CD4-positive, alpha-beta T cell treated with Interleukin-6 for 4 hours (primary cell): ENCODE results near the gene DNASE1L1.

Experiments used
- DNase-seq: peaks from one replicate; pipeline ENCODE4 v3.0.0-alpha.2; 2020; ENCODE audit warnings: mixed read lengths

DNASE1L1 gene

GRCh38 chrX:154380787-154381186 lies 28.3 kb downstream of the DNASE1L1 start:
- no peak for DNase-seq

DNA sequence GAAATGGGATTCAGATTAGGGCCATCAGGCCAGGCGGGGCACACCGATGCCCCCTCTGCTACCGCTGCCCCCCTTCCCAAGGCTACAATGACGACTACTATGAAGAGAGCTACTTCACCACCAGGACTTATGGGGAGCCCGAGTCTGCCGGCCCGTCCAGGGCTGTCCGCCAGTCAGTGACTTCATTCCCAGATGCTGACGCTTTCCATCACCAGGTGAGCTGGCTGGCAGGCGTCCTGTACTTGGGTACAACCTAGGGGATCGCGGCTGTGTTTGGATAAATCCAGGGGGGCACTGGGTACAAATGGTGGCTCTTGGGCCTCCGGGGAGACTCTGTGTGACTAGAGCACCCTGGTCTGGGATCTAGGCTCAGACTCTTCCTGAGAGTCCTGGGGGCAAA lies 28.9 kb downstream of the DNASE1L1 start:
- DNase-seq, result no peak

- DNase-seq, result no peak
These were observed 29.5 kb downstream of the DNASE1L1 start for GRCh38 chrX:154379569-154379951.

DNA sequence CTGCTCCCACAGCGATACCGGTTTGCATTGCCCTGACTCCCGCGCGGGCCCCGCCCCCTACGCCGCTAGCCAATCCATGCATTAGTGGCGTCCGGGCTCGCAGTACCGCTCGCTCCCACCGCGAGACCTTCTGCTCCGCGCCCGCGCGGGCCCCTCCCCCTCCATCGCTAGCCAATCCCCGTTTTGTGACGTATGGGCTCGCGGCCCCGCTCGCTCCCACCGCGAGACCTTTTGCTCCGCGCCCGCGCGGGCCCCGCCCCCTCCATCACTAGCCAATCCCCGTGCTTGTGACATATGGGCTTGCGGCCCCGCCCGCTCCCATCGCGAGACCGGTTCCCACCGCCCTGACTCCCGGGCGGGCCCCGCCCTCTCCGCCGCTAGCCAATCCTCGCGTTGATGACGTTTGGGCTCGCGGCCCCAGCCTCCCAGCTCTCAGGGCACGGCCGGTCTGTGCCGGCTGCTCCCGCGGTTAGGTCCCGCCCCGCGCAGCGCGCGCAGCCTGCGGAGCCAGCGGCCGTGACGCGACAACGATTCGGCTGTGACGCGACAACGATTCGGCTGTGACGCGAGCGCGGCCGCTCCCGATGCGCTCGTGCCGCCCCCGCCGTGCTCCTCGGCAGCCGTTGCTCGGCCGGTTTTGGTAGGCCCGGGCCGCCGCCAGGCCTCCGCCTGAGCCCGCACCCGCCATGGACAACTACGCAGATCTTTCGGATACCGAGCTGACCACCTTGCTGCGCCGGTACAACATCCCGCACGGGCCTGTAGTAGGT lies 30.1 kb downstream of the DNASE1L1 start, which contains the start of gene EMD:
TSS of gene EMD (plus strand) at position 497 of the 770 bp plus-strand sequence. CDS start at position 687, 190 bp downstream.
- DNase-seq, result peak; percentile 98

DNA sequence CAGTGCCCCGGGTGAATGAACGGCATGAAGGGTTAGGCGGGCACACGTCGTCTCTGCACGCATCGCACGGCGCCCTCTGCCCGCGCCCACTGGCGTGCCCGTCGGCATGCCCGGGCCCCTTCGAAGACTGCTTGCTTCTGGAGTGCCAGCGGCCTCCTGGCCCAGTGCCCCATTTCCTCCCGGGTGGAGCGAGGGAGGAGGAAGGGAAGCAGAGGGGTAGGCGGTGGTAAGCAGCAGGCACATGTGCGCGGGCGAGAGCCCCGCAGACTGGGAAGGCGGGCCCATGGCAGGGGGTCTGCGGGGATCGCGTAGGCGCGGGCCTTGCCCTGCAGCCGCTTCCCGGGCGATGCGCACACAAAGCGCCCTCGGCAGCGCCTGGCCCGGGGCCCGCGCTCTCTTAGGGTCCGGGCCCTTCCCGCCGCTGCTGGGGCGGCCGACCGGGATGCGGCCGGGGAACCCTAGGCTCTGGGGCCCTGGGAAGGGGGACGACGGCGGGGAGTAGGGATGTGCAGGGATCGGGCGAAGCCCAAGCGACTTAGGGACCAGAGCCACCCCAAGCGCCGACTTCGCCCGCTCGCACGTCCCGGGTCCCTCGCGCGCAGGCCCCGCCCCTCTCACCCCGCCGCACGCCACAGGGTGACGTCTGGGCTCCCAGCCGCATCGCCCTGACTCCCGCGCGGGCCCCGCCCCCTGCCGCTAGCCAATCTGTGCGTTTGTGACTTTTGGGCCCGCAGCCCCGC lies 30.8 kb downstream of the DNASE1L1 start:
- peak; percentile 47 for DNase-seq

DNA sequence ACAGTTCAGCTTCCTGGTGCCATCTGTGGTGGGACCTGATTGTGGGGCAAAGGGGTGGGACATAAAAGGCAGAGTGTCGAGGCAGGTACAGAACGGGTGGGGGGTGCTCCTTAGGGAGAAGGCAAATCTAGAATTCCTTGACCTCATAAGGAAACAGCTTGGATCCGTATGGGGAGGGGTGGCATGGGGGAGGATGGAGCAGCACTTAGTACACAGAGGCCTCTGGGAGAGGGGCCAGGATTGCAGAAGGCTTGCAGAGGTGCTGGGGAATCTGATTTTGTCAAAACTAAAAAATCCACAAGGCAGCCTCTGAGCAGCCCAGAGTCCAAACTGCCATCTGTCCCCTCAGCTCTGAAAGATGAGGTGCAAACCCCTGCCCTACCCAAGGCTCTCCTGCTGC lies 32.3 kb downstream of the DNASE1L1 start:
- DNase-seq, result no peak

DNA sequence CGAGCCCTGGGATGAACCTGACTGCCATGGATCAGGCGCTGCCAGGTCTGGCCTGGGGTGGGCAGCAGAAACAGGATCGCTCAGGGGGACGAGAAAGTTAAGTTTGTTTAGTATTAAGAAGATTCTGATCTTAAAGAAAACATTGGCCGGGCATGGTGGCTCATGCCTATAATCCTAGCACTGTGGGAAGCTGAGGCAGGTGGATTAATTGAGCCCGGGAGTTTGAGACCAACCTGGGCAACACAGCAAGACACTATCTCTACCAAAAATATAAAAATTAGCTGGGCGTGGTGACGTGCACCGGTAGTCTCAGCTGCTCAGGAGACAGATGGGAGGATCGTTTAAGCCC lies 33.9 kb downstream of the DNASE1L1 start:
- no peak for DNase-seq

DNA sequence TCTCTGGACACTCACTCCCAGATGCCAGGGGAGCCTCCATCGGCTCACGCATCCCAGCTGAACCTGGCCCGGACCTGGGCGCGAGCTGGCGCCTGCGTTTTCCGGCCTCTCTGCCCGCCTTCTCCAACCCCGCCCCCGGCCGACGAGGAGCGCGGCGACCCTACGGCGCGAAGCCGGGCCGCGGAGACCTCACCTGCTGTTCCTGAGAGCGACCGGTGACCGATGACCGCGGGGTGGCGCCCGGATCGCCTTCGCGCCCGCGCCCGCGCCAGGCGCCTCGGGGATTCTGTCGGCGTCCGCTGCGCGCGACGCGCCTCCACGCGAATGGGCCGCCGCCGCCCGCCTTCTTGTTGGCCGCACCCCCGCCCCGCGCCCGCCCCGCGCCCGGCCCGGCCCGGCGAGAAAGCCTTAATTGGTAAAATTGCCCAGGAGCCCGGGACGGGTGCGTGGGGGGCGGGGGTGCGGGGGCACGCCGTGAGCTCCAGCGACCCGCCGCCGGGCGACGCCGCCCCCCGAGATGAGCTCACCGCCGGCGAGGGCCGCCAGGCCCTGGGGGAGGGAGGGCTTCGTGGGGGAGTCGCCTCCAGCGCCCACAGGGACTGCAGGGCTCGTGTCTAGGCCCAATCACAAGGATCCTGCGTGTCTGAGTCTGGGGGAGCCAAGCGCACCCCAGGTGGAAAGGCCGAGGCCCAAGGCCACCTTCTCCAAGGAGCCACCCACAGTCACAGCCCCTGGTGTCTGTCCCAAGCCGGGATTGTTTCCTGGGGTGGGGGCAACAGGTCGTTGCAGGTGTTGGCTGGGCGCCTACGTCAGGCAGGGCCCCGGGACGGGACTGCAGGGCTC lies 34.5 kb downstream of the DNASE1L1 start, which contains the start of gene FLNA:
TSS of gene FLNA (minus strand) at position 322 of the 843 bp plus-strand sequence. CDS start 3,389 bp downstream, outside the sequence.
- peak; percentile 42 for DNase-seq

DNA sequence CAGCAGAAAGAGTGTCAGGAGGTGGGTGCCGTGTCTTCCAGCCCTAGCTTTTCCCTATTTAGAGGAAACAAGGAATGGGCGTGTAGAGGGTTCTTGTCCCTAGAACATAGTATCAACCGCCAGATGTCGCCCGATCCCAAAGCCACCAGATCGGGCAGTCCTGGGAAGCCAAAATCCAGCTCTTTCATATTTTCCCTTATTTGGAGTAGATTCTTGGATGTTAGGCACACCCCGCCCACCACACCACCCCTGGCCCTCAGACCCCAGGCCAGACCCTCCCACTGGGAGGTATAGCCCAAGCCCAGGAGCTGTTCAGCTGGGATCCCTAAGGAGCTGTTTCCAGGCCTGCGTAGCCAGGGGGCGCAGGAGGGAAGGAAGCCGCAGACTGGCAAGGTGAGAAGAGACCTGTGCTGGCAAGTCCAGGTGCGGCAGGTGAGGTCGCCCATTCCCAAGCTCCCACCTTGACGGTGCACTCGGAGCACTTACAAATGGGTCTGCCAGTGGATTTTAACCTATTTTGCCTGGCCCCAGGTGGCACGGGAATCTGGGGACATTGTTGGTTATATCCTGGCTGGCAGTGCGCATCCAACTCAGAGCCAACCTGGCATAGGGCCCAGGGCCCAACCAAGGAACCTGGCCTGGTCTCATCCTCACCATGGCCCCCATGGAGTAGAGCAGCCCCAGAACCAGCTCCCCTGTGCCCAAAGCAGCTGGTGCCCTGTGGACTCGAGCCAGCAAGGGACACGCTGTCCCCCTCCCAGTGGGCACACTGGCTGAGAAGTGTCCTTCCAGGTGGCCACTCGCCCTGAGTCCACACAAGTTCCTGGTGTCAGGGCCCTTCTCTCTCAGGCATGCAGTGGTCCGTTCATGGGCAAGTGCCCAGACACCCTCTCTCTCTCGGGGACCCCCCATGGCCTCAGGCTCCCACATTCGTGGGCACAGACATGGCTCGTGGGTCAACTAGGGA lies 35.4 kb downstream of the DNASE1L1 start:
- peak; percentile 54 for DNase-seq

DNA sequence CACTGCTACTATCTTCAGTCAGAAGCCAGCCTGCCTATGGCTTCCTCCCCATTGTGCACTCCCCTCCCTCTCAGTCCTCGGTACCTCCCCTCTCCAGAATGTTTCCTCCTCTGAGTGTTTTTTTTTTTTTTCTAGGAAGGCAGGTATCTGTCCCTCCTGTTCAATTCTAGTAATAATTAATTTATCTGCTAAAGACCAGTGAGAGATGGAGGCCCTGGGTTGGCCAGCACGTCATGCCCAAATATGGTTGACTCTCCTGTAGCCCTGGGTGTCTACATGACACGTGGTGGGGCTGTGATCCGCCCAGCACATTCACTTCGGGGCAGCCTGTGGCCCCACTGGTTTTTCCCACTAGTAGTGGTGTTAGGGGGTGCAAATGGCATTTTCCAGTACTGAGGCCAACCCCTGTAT lies 36.4 kb downstream of the DNASE1L1 start:
- peak; percentile 29 for DNase-seq

GRCh38 chrX:154371789-154372300 lies 37.2 kb downstream of the DNASE1L1 start:
- DNase-seq, result no peak

DNA sequence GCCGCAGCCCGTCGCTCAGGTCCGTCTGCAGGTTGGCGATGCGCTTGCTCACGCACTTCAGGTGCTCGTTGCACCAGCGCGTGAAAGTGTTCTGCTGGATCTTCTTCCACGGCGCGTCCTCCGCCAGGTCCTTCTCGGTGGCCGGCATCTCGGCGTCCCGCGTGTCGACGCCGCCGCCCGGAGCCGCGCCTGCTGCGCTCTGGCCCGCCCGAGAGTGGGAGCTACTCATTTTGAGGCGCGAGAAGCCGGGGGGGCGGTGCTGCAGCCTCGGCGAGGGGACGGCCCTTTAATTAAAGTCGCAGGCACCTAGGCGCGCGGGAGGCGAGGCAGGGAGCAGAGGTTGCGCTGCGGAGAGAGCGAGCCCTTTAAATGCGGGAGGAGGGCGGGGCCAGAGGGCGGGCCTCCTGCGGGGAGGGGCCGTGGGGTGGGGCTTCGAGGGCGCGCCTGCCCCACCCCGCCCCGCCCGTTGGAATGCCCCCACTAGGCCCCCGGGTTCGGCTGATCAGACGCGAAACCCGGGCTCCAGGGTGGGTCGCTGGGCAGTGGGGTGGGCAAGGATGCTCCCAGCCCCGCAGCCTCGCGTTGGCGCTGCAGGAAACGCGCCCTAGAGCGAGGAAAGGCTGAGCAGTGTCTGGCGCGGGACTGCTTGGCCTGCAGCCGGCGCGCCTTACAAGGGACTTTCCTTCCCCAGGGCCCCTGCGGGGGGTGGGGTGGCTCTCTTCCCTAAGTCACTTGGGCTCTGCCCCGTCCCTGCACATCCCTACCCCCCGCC lies 37.9 kb downstream of the DNASE1L1 start:
- DNase-seq, result peak; percentile 94

DNA sequence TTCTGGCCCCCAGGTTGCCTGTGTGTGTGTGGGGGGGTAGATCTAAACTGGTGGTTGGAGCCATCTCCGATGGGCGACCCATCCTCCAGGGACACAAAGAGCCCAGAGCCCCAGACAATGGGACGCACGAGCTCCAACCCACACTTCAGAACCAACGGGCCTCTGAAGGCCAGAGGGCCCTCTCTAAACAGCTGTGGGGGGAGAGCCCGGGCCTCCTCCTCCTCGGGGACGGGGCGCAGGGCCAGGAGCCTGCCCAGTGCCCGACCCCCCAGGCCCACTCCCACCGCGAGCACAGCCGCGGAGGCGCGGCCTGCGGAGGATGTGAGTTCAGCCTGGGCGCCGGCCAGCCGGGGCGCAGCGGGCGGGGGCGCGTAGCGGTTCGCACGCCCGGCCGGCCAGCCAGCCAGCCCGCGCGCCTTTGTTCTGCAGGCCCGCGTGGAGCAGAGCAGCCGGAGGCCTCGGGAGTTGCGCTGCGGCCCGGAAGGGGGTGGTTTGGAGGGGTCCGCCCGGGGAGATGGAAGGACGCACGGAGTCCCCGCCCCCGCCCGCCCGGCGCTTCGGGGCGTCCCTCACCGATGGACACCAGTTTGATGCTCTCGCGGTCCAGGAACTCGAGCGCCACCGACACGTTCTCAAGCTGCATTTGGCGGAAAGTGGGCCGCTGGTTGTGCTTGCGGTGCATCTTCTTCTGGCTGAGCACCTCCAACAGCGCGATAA lies 38.6 kb downstream of the DNASE1L1 start:
- no peak for DNase-seq

GRCh38 chrX:154369449-154370299 lies 39.4 kb downstream of the DNASE1L1 start:
- DNase-seq, result peak; percentile 77

DNA sequence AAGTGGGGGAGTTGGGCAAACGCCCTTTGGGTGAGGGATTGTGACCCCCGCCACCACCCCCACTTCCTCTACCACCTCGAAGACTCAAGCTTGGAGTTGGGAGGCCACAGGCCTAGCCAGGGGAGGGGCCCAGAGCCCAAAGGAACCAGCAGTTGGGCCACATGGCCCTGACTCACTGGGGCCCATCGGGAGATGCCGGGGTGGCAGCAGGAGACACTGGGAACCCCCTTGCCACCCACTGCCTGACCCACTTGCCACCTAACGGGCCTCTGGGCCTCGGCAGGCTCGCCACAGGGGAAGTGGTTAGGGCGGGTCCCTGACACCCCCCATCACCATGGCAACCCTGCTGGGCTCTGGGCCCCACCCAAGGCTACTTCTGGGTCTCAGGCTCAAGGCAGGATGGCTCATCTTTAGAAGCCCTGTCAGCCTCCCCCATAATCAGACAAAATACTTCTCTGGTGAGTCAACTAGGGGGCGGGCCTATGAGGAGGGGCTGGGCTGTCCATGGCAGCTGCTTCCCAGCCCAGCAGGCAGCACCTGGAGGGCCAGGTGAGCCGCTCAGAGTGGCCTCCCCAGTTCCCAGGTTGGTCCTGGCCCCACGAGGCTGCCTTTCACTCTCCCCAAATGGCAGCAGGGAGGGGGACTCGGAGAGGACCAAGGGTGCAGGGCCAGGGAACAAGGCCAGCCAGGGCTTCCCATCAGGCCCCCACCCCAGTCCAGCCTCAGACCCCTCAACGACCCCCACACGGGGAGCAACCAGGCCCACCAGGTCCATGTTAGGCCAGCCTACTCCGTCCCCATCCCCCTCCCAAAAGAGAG lies 40.2 kb downstream of the DNASE1L1 start:
- peak; percentile 92 for DNase-seq

DNA sequence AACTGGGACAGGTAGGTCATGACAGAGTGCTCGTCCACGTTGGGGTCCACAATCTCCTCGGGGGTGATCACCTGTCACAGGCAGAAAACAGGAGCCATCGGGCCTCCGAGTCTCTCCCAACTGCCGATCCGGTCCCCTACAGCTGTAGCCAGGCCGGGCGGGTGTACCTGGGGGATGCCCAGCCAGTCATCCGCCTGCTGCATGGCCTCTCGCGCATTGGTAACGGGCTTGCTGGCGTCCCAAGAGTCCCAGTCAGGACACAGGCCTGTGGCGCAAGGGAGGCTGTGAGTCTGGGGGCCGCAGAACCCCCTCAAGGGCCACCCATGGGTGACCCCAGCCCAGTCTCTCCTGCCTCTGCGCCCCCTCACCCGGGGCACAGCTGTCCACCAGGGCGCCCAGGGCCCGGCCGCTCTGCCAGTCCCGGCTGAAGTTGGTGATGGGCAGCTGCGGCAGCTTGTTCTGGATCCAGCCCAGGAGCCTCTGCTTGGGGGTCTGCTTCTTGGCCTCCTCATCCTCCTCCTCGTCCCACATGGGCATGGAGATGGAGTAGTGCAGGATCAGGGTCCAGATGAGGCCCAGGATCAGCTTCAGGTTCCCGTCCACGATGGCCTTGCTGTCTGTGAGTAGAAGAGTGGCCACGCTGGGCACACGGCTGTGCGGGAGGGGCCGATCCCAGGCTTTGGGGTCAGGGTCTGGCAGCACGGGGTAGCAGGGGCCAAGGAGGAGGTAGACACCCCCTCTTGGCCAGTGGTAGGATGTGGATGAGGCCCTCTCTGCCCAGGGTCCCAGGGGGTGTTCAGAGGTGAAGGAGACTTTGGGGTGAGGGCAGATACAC lies 41.4 kb downstream of the DNASE1L1 start:
- DNase-seq, result no peak

DNA sequence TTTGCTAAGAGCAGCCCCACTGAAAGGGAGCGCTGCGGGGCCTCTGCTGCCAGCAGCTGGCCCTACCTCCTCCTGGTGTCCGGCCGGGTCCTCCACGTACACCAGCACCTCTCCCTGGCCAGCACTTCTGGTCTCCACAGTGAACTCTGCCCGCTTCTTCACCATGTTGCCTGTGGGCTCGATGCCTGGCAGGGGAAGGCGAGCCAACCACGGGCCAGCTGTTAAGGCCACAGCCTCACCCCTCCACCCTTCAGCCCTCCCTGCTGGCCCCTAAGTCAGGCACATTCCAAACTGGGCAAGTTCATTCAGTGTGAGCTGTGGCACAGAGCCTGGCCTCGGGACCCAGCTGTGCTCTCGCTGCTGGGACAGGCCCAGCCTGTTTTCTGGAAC lies 42.4 kb downstream of the DNASE1L1 start:
- DNase-seq, result no peak
